NCI-H2196 treated with DMSO at 0.1 percent for 48 hours (cell line): Measurements from ENCODE around the gene SPATA17.

Source experiments
- DNase-seq: peaks from one replicate; lab custom pipeline; 2025; ENCODE audit not compliant: unreplicated experiment; lab: John Stamatoyannopoulos, UW

Gene SPATA17

GRCh38 chr1:217910791-217911320 is 279.7 kb downstream of the SPATA17 start:
- DNase-seq: no peak

- no peak for DNase-seq
These were observed 280.8 kb downstream of the SPATA17 start for GRCh38 chr1:217911908-217912307.

GRCh38 chr1:217917281-217917887 is 286.2 kb downstream of the SPATA17 start:
- no peak for DNase-seq

- no peak for DNase-seq
These were observed 288.7 kb downstream of the SPATA17 start for GRCh38 chr1:217919683-217920388.
